GM18868 (cell line): ENCODE measurements around the gene TPM4.

ENCODE experiments used
- ATAC-seq: cut with Tn5 transposase; IDR thresholded peaks from one replicate; pipeline ENCODE4 v1.9.1; 2021; ENCODE audit warnings: mild to moderate bottlenecking, moderate library complexity; ENCODE audit not compliant: unreplicated experiment

TPM4 gene

GRCh38 chr19:16121967-16122366 lies 45.7 kb downstream of the TPM4 start:
- ATAC-seq: no peak

GRCh38 chr19:16124953-16125352 lies 48.7 kb downstream of the TPM4 start:
- ATAC-seq: no peak

GRCh38 chr19:16125737-16126495 lies 49.6 kb downstream of the TPM4 start:
- ATAC-seq: no peak

GRCh38 chr19:16127080-16127479 lies 50.8 kb downstream of the TPM4 start:
- no peak for ATAC-seq

GRCh38 chr19:16127776-16128371 lies 51.6 kb downstream of the TPM4 start:
- no peak for ATAC-seq

- no peak for ATAC-seq
Measured at GRCh38 chr19:16131648-16132047, 55.4 kb downstream of the TPM4 start.

GRCh38 chr19:16133818-16134217 lies 57.5 kb downstream of the TPM4 start:
- ATAC-seq: no peak

- no peak for ATAC-seq
Measured at GRCh38 chr19:16134510-16134909, 58.2 kb downstream of the TPM4 start.

GRCh38 chr19:16135430-16136127 lies 59.3 kb downstream of the TPM4 start:
- ATAC-seq: no peak

GRCh38 chr19:16136185-16136999 lies 60.1 kb downstream of the TPM4 start:
- ATAC-seq: no peak

GRCh38 chr19:16139752-16140151 lies 63.5 kb downstream of the TPM4 start:
- ATAC-seq: no peak

- no peak for ATAC-seq
Measured at GRCh38 chr19:16141043-16141442, 64.7 kb downstream of the TPM4 start.

GRCh38 chr19:16142032-16142580 lies 65.8 kb downstream of the TPM4 start:
- no peak for ATAC-seq

GRCh38 chr19:16143399-16144215 lies 67.3 kb downstream of the TPM4 start, which contains the start of gene HSH2D:
Gene HSH2D (plus strand): TSS chr19:16143685. CDS start chr19:16148751, 5,066 bp downstream.
- peak; percentile 71 for ATAC-seq

GRCh38 chr19:16144216-16144581 lies 67.9 kb downstream of the TPM4 start:
- ATAC-seq: no peak

GRCh38 chr19:16146112-16146511 lies 69.8 kb downstream of the TPM4 start:
- no peak for ATAC-seq

- ATAC-seq: no peak
Measured at GRCh38 chr19:16148443-16149229, 72.3 kb downstream of the TPM4 start.
